ENCODE data around the gene SYT1. TPM values are rescaled to one million over a fixed set of nuclear protein-coding genes. Genes with fewer than 3 reads are reported as not detected.

The SYT1 gene
- total RNA-seq, 4 donors from 2014 or later, result 1.4 to 4.1 (median 1.8) TPM

DNA sequence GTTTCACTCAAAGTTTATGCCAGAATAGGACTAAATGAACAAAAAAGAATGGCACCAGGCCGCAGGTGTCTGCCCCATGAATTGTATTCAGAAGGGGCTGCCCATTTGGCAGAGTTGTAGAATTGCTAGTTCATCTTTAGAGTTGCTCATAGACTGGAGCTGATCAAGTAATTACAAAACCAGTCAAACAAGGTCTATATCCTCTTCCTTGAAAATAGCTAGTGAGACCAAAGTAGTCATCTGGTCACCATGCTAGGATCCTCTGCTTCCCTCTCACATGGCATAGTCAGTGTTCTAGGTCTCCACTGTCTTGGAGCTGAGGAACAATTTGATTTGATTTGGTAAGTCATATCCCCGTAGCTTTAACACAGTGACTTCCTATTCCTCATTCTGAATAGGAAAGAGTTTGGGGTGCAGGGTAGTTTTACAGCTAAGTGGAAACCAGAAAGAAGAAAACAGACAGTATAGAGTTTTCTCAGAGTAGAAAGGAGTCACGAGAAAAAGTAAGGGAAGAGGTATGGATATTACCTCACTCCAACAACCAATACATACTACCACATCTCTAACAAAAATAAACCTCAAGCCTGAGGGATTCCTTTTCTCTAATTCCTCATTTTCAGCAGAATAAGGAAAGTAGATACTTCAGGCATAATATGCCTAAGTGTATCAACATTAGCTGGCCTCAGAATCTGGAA, 574.1 kb downstream of the SYT1 start:
- H3K27ac ChIP-seq, result no peak overlapping the region
- no peak for TF ChIP-seq POLR2A (IDR thresholded peaks at IDR 0.05)
- TF ChIP-seq, protein P1, sequence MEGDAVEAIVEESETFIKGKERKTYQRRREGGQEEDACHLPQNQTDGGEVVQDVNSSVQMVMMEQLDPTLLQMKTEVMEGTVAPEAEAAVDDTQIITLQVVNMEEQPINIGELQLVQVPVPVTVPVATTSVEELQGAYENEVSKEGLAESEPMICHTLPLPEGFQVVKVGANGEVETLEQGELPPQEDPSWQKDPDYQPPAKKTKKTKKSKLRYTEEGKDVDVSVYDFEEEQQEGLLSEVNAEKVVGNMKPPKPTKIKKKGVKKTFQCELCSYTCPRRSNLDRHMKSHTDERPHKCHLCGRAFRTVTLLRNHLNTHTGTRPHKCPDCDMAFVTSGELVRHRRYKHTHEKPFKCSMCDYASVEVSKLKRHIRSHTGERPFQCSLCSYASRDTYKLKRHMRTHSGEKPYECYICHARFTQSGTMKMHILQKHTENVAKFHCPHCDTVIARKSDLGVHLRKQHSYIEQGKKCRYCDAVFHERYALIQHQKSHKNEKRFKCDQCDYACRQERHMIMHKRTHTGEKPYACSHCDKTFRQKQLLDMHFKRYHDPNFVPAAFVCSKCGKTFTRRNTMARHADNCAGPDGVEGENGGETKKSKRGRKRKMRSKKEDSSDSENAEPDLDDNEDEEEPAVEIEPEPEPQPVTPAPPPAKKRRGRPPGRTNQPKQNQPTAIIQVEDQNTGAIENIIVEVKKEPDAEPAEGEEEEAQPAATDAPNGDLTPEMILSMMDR (IDR thresholded peaks at IDR 0.05), result no peak
- H3K4me1 ChIP-seq, result no peaks in the 10 kb centered on the region
- H3K9me3 ChIP-seq, result no peaks in the 10 kb centered on the region
- no peak for DNase-seq
- H3K4me3 ChIP-seq, result no peak overlapping the region
- no peaks in the 10 kb centered on the region for H3K36me3 ChIP-seq
- H3K27me3 ChIP-seq, result no peaks in the 10 kb centered on the region

DNA sequence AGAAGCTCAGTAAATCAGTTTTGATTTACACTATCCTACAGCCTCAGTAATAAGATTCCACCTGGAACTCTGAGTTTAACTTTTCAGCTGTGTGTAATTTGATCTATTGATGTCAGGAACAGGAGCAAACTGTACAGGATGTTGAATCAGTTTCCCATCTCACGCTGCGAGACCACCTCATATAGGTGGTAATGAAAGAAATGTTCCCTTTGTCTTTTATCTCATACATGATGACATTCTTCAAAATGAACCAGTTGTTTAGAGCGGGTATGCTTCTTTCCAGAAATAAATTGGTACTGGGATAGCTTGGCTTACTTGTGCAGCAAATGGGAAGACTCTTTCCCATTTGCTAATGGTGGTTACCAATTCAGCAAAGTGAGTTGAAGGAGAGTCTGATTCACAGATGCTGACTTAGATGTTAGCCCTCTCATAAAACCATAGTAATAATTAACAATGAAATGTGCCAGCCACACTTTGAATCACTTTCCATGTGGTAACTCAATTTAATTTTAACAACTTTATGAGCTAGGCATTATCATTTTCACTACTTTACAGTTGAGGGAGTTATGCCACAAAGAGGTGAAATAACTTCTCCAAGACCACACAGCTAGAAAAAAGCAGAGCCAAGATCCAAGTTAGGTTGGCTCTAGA, 574.7 kb downstream of the SYT1 start:
- H3K4me1 ChIP-seq, result no peaks in the 10 kb centered on the region
- DNase-seq, result no peak
- no peaks in the 10 kb centered on the region for H3K36me3 ChIP-seq
- no peaks in the 10 kb centered on the region for H3K27me3 ChIP-seq
- no peaks in the 10 kb centered on the region for H3K9me3 ChIP-seq
- H3K27ac ChIP-seq, result no peak overlapping the region
- no peak overlapping the region for H3K4me3 ChIP-seq
- TF ChIP-seq, protein P1 (IDR thresholded peaks at IDR 0.05), result no peak
- no peak for TF ChIP-seq POLR2A (IDR thresholded peaks at IDR 0.05)

GRCh38 chr12:79441534-79441933, 577.0 kb downstream of the SYT1 start:
- no peak for TF ChIP-seq POLR2A (IDR thresholded peaks at IDR 0.05)
- TF ChIP-seq, protein P1 (IDR thresholded peaks at IDR 0.05), result no peak
- no peaks in the 10 kb centered on the region for H3K27me3 ChIP-seq
- no peak for DNase-seq
- no peaks in the 10 kb centered on the region for H3K36me3 ChIP-seq
- H3K4me1 ChIP-seq, result no peaks in the 10 kb centered on the region
- no peak overlapping the region for H3K27ac ChIP-seq
- H3K9me3 ChIP-seq, result no peaks in the 10 kb centered on the region
- no peak overlapping the region for H3K4me3 ChIP-seq

DNA sequence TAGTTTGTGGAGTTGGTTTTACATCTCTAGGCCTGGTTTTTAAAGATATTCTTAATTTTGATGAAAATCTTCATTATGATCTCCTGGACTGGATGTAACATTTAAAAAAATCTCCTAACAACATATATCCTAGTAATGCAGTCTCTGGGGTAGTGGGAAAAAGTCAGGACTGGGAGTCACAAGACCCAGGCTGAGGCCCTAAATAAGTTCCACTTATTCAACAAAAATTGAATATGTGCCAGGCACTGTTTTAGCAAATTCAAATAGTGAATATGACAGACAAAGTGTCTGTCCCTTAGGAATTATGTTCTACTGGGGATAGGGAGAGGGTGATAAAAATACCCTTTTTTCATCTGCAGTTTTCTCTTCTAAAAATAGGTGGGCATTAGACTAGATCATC, 577.8 kb downstream of the SYT1 start:
- Histone ChIP-seq H3K27ac (no peak overlapping the region), H3K4me1 (no peaks in the 10 kb centered on the region), H3K36me3 (no peaks in the 10 kb centered on the region), H3K4me3 (no peak overlapping the region), H3K27me3 (no peaks in the 10 kb centered on the region), H3K9me3 (no peaks in the 10 kb centered on the region)
- TF ChIP-seq POLR2A (IDR thresholded peaks at IDR 0.05), result no peak
- TF ChIP-seq, protein P1 (IDR thresholded peaks at IDR 0.05), result no peak
- DNase-seq, result no peak

DNA sequence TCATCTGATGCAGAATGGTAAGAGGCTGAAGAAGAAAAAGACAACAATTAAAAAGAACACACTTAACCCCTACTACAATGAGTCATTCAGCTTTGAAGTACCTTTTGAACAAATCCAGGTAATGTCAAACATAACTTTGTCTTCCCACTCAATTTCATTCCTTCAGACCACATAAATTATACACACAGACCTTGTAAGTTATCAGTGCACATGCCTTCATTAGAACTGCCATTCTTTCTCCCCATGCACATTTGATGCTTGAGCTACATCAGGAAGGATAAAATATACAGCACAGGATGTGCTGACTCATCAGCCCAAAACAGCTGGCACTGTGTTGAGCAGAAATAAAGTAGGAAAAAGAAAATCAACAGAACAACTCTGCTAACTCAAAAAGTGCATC, 579.5 kb downstream of the SYT1 start:
- Histone ChIP-seq H3K36me3 (no peaks in the 10 kb centered on the region), H3K4me3 (no peak overlapping the region), H3K9me3 (no peaks in the 10 kb centered on the region), H3K4me1 (no peaks in the 10 kb centered on the region), H3K27me3 (no peaks in the 10 kb centered on the region), H3K27ac (no peak overlapping the region)
- DNase-seq, result no peak
- no peak for TF ChIP-seq POLR2A (IDR thresholded peaks at IDR 0.05)
- TF ChIP-seq, protein P1 (IDR thresholded peaks at IDR 0.05), result no peak

All from Peyer's patch (tissue), 4 donors.